ENCODE measurements around the gene CACNA2D2.
A peak's percentile ranks its signal among the peaks of the same experiment; 100 is the strongest.
"Not testable (repeated sequence)": the region's sequence is repeated elsewhere in the genome, so short reads cannot be mapped to it uniquely, and the experiment has no call there.

Gene CACNA2D2

DNA sequence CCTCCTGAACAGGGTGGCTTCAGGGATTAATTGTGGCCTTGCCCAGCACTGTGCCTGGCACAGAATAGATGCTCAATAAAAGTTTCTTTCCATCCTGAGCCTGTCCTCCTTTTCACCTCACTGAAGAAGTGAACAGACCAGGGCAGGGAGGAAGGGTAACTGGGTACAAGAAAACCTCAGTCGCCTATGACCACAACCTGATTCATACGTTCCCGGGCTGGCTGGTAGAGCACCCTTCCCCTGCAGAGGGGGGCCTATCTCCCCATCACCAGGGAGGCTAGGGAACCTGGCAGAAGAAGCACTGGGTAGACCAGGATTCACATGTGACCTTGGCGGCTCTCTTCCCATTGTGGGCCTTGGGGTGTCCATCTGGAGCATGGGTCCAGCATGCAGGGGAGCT lies 27.8 kb upstream of the CACNA2D2 start:
- in situ Hi-C loops (cut with HindIII; ENCODE audit: low pct_ligation_motif_present, low pct_unique_long_range_greater_than_20kb, low sequenced_read_pairs), result no loop called here
- no peak for DNase-seq

DNA sequence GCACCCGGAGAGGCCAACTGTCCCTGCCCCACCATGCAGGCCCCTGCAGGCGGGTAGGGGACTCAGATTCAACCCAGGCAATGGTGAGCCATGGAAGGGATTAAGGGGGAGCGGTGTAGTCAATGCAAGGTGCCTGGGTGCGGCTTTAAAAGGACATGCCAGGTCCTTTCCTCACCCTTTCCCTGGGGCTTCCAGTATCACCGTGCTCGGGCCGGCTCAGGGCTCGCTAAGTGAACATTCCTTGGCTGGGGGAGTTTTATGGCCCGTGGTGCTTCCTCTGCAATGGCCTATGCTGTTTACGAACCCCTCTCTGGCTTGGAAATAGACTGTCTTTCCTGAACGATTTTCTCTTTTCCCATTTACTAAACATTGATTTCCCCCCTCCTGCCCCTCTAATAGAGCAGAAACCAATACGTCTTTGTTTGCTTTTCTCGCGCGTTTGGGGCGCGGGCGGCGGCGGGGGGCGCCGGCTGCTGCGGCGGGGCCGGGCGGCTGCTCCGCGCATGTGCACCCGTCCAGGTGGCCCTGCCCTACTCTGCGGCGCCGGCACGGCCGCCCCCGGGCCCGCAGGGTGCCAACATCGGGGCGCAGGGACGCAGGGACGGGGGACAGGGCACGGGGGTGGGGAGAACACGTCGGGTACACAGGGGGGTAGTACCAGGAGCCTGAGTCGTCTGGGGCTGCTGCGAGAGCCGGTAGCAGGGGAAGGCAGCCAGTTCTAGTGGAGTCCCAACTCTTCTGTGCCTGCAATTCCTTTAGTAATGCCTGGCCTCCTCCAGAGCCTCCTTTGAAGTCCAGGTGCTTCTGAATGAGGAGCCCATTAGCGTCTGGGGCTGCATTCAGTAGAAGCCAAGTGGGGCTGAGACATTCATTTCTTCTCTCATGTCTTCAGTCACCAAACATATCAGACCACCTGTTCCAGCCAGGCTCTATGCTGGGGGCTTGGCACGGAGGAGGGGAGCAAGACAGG lies 26.9 kb upstream of the CACNA2D2 start:
- DNase-seq, result no peak
- in situ Hi-C loops (cut with HindIII; ENCODE audit: low pct_ligation_motif_present, low pct_unique_long_range_greater_than_20kb, low sequenced_read_pairs), result no loop called here

DNA sequence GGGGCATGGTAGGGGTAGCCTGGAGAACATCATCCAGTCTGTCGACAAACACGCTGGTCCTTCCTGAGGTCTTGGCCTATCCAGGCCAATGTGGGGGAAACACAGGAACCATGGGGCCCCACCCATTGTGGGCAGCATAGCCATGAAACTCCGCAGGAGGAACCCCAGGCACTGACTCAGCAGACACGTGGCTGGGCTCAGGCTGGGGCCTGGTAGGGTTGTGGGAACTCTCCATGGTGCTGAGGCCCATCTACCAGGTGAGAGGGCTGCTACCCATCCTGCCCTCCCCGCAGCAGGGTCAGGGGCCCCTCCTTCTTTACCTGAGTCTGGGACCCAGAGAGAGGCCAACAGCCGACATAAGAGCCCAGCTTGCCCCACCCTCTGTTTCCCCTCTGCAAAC lies 22.6 kb upstream of the CACNA2D2 start:
- DNase-seq, result peak; percentile 64
- in situ Hi-C loops (cut with HindIII; ENCODE audit: low pct_ligation_motif_present, low pct_unique_long_range_greater_than_20kb, low sequenced_read_pairs), result no loop called here

DNA sequence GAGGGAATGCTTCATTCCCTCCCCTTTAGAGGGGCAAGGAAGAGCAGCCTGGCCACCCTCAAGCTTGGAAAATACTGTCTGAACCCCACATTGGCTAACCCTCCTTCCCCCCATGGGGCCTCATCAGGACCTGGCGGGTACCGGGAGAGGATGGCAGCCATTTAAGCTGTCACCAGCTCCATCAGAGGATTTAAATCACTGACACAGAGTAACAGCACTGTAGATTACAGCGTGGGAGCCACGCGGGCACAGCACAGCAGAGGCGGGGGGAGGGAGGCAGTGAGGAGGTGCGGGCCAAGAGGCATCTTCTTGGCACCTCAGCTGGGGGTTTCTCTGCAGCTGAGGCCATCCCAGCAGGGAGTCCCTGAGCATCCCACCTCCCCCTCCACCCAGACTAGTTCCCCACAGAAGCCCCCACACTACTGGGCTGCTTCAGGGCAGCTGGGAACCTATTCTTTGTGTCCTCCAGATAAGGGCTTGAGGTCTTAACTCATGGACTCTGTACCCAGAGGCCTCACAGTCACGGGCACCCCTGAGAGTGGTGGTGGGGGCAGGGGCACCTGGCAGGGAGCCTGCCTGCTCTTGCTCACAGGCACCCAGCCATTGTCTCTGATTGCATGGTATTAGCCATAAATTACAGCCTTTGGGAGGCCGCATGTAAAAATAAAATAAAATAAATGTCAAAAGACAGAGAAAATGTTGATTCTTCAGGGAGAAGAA lies 21.9 kb upstream of the CACNA2D2 start:
- in situ Hi-C loops (cut with HindIII; ENCODE audit: low pct_ligation_motif_present, low pct_unique_long_range_greater_than_20kb, low sequenced_read_pairs), result no loop called here
- DNase-seq, result no peak

DNA sequence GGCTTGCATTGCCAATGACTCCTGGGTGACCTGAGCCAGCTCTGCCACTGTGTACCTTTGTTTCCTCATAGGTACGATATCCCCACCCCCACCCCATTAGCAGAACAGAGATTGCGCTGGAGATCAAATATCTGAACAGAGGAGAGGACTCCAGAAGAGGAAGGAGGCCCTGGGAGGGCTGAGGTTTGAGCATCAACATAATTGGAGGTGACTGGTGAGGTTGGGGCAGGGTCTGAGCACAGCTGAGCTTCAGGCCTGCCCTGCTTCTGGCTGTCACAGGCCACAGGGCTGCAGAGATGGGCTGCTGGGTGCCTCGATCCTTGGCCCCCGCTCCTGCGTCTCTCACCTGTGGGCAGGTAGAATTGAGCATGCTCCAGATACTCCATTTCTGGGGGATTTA lies 21.3 kb upstream of the CACNA2D2 start:
- in situ Hi-C loops (cut with HindIII; ENCODE audit: low pct_ligation_motif_present, low pct_unique_long_range_greater_than_20kb, low sequenced_read_pairs), result no loop called here

DNA sequence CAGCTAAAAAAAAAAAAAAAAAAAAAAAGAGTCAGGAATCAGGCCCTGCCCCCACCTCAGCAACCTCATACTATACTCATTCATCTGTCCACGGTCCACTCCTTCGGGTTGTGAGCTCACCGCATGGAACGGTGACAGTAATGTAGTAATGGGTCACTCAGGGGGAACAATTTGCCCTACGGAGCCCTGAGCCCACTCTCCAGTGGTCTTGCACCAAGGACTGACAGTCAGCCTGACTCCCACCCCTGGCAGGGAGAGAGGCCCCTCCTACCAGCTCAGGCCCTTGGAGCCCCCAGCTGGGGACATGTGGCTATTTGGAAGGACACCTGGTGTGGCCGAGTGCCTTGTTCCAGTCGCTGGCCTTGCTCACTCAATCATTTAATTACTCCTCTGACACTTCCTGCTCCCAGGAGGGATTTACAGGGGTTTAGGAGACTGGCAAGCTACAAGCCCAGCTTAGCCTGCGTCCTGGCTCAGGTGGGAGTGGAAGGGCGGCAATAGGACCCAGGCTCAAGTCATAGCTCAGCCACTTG lies 19.9 kb upstream of the CACNA2D2 start:
- in situ Hi-C loops (cut with HindIII; ENCODE audit: low pct_ligation_motif_present, low pct_unique_long_range_greater_than_20kb, low sequenced_read_pairs), result no loop called here
- DNase-seq, result peak; percentile 6

More for the DNA sequence above, 21.3 kb upstream of the CACNA2D2 start:
- no peak for DNase-seq

DNA sequence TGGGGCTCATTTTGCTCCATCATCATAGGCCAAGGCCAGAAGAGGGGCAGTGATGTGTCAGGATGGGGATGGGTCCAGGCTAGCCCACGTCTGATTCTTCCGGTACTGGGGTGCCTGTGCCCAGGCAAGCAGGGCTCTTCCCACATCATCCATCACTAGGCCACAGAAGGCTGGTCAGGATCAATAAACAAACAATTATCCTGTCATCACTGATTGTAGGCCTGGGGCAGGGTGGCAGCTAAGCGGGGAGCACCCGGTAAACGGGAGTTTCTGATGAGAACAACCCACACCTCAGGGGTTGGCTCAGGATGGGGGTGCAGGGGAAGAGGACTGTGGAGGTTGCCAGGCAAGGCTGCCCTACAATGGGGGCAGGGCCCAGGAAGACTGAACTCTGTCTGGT lies 18.1 kb upstream of the CACNA2D2 start:
- in situ Hi-C loops (cut with HindIII; ENCODE audit: low pct_ligation_motif_present, low pct_unique_long_range_greater_than_20kb, low sequenced_read_pairs), result no loop called here
- no peak for DNase-seq

DNA sequence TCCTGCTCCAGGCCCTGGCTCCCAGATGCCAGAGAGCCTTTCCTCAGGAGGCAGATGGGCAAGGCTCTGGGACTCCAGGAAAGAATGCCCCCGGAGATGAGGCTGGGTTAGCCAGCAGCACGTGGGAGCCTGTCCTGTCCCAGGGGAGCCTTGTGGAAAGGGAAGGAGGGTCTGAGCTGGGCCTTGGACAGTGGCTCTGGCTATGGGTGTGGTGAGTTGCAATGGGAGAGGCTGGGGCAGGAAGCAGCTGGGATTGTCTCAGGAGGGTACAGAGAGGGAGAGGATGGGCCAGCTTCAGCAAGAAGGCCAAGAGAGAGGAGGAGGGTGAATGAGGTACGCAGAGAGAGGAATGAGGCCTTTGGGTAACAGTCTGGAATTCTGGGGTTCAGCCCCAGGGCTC lies 17.4 kb upstream of the CACNA2D2 start:
- in situ Hi-C loops (cut with HindIII; ENCODE audit: low pct_ligation_motif_present, low pct_unique_long_range_greater_than_20kb, low sequenced_read_pairs), result no loop called here
- no peak for DNase-seq

DNA sequence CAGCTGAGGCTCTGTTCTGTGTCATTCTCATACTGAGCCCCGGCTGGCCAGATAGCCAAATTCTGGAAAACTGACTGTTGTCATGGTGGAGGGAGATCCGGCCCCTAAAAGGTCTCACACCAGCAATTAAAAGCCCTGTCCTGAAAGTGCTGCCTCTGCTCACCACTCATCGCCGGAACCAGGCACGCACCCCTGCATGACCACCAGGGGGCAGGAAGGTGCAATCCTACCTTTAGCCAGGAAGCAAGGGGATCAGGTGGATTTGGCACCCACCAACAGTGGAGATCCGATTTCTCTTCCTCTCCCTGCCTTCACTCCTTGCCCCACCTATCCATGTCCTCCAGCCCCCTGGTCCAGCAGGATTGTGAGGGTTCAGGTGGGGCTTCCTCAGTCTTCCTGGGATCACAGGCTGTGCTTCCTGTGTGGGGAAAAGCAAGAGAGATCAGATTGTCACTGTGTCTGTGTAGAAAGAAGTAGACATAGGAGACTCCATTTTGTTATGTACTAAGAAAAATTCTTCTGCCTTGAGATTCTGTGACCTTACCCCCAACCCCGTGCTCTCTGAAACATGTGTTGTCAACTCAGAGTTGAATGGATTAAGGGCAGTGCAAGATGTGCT lies 16.1 kb upstream of the CACNA2D2 start:
- in situ Hi-C loops (cut with HindIII; ENCODE audit: low pct_ligation_motif_present, low pct_unique_long_range_greater_than_20kb, low sequenced_read_pairs), result no loop called here
- peak; percentile 42 for DNase-seq

DNA sequence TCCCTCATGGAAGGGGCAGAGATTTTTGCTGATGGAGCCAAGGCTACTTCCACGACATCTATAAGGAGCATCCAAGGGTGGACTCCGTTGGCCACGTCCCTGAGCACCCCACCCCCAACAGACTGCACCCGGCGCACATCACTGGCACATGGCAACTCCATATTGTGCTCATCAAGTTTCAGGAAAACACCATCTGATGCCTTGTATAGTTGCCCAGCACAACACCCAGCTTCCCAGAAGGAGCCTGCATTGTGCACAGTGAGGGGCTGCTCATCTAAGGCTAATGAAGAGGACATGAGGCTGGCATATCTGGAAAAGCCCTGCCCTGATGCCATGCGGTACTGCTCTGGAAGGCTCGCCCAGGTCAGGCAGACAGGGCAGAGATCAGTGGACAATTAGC lies 15.0 kb upstream of the CACNA2D2 start:
- no peak for DNase-seq
- in situ Hi-C loops (cut with HindIII; ENCODE audit: low pct_ligation_motif_present, low pct_unique_long_range_greater_than_20kb, low sequenced_read_pairs), result no loop called here

DNA sequence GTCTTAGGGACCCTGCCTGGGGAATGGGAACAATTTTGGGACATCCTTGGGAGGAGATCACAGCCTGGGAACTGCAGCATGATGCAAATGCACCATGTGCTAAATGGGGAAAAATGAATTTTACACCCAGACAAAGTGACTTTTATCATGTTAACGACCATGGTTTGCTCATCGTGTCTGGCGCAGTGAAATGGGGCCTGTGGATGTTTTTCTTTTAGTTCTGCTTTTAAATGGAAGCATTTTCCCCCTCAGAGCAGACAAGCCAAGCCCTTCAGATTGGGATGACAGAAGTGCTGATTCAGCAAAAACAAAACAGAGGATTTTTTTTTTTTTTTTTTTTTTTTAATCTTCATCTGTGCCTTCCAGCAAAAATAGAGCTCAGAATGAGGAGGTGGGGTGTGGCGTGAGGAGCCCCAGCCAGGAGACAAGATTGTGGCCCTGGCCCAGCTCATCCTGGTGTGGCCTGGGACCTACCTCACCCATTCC lies 14.3 kb upstream of the CACNA2D2 start:
- no peak for DNase-seq
- in situ Hi-C loops (cut with HindIII; ENCODE audit: low pct_ligation_motif_present, low pct_unique_long_range_greater_than_20kb, low sequenced_read_pairs), result no loop called here

DNA sequence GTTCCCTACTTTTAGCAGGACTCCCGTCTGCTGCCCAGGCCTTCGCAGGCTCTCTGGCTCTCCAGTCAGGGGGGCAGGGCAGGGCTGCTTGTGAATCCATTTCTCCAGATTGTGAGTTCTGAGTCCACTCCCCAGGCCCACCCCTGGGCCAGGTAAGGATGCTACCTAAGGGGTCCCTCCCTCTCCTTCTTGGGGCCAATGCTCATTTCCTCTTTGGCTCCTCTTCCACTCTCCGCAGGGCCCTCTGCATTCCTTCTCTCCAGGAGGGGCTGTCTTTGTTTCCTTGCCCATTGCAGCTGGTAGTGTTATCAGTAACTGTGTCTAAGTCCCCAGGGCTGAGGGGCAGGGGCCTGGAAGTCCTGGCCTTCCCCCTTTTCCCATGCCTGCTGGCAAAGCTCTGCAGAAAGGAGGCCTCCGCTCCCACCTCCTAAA lies 13.0 kb upstream of the CACNA2D2 start:
- in situ Hi-C loops (cut with HindIII; ENCODE audit: low pct_ligation_motif_present, low pct_unique_long_range_greater_than_20kb, low sequenced_read_pairs), result no loop called here
- no peak for DNase-seq

DNA sequence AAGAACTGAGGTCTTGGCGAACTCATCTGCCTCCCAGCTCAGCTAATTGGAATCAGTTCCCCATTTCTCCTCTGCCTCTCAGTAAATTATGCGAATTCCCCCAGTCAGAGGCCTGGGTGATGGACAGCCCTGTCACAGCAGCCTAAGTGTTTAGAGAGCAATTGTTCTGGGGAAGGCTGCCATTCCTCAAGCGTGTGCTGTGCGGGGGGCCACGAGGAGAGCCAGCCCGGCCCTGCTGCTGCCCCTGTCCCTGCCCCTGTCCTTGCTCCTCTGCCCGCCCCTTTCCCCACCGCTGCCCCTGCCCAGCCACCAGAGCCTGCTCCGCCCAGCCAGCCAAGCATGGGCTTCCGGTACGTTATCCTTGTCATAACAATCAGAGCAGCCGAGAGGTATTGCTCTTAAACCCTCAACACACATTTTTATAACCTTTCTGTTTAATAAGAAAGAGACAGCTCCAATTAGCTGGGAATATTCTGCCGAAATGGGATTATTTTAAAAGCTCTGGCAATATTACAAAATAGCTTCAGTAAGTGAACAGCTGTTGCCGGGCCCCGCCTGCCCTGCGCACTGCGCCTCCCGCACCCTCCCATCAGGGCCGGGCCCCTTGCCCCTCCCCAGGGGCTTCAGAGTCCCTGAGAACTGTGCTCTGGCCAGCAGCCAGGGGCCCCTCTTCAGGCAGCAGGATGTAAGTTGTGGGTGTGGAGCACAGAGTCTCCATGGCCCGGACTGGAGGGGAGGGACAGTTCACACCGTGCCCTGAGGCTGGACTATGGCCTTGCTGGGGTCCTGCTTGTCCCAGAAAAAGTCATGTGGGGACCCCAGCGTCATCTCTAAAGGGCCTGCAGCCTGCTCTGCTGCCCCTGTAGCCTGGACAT lies 12.4 kb upstream of the CACNA2D2 start:
- in situ Hi-C loops (cut with HindIII; ENCODE audit: low pct_ligation_motif_present, low pct_unique_long_range_greater_than_20kb, low sequenced_read_pairs), result no loop called here
- DNase-seq, result no peak

DNA sequence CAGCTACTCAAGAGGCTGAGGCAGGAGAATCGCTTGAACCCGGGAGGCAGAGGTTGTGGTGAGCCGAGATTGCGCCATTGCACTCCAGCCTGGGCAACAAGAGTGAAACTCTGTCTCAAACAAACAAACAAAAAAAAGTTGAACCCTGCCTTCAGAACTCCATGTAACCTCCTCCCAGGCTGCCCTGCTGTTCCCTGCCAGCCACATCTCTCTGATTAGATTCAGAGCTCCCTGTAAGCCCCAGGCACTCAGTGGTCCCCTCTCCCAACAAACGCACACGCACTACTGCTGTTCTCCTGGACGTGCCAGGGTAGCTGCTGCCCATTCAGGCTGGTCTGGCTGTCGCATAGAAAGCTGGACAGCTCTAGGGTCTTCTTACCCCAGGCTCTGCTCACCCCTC lies 9.5 kb upstream of the CACNA2D2 start:
- in situ Hi-C loops (cut with HindIII; ENCODE audit: low pct_ligation_motif_present, low pct_unique_long_range_greater_than_20kb, low sequenced_read_pairs); DNase-seq: not testable (repeated sequence)

DNA sequence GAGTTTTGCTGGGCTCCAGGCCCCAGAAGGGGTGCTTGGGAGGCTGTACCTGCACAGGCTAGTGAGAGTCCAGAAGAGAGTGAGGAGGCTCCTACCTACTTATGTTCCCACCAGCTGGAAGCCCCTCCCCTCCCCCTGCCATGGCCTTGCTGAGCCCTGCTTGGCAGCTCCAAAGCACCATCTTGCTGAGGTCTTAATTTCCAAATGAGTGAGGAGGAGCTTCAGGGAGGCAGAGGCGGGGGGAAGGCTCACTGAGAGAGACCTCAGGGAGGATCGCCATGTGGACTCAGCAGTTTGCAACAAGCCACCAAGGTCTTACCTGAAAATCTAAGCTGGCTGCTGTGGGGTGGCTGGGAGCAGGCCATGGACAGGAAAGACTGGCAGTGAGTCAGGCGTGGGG lies 8.7 kb upstream of the CACNA2D2 start:
- in situ Hi-C loops (cut with HindIII; ENCODE audit: low pct_ligation_motif_present, low pct_unique_long_range_greater_than_20kb, low sequenced_read_pairs), result no loop called here
- no peak for DNase-seq

DNA sequence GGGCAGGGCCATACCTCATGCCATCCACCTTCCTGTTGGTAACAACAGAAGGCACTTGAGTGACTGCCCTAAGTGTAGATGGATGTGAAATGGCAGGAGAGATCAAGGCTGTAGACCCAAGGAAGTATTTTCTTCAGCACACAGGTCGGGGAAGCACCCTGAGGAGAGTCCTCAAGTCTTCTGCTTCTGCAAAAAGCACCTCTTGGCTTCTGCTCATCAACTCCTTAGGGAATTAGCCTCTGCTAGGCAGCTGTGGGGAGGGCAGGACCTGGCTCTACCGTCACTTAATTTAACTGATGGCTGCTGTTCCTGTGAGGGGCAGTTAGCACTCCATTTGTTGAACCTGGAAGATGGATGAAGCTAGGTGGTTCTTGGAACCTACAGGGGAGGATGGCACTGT lies 6.9 kb upstream of the CACNA2D2 start:
- in situ Hi-C loops (cut with HindIII; ENCODE audit: low pct_ligation_motif_present, low pct_unique_long_range_greater_than_20kb, low sequenced_read_pairs), result no loop called here
- no peak for DNase-seq

DNA sequence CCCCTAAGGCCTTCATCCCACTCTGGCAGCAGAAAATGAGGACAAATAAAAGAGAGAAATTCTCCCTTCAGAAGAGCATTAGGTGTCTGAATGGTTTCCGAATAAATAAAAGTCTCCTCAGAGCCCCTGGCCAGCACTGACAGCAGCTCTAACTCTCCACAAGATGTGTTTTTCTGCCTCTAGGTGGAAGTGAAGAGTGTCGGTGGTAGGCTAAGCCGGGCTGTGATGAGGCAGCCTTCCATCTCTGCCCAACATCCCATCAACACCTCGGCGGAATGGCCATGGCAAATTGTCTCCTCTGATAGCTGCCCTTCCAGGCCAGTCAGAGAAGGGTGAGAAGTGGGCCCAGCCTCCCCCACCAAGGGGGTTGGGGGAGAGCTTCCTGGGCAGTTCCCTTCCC lies 6.3 kb upstream of the CACNA2D2 start:
- DNase-seq, result no peak
- in situ Hi-C loops (cut with HindIII; ENCODE audit: low pct_ligation_motif_present, low pct_unique_long_range_greater_than_20kb, low sequenced_read_pairs), result no loop called here

DNA sequence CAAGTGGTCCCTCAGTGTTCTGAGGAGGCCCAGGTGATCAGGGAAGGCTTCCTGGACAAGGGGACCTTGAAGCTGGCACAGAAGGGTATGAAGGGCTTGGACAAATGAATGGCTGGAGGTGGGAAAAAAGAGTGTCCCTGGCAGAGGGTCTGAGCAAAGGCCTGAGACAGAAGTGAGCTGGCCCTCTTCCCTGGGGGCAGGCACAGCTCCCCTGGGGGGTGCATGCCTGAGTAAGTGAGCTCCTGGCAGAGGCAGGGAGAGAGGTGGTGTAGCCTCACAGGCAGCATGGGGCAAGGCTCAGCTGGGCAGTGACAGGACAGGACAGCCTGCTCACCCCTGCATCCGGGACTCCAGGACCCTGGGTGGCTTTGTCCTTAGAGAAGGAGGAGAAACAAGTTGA lies 5.4 kb upstream of the CACNA2D2 start:
- DNase-seq, result no peak
- in situ Hi-C loops (cut with HindIII; ENCODE audit: low pct_ligation_motif_present, low pct_unique_long_range_greater_than_20kb, low sequenced_read_pairs), result no loop called here

Measured in ACHN (cell line).